ENCODE data around the gene MFAP3L. TPM values are rescaled to one million over a fixed set of nuclear protein-coding genes. Genes with fewer than 3 reads are reported as not detected.

Gene MFAP3L
- total RNA-seq, 1 experiment from 2014 or later: 6.2 TPM

DNA sequence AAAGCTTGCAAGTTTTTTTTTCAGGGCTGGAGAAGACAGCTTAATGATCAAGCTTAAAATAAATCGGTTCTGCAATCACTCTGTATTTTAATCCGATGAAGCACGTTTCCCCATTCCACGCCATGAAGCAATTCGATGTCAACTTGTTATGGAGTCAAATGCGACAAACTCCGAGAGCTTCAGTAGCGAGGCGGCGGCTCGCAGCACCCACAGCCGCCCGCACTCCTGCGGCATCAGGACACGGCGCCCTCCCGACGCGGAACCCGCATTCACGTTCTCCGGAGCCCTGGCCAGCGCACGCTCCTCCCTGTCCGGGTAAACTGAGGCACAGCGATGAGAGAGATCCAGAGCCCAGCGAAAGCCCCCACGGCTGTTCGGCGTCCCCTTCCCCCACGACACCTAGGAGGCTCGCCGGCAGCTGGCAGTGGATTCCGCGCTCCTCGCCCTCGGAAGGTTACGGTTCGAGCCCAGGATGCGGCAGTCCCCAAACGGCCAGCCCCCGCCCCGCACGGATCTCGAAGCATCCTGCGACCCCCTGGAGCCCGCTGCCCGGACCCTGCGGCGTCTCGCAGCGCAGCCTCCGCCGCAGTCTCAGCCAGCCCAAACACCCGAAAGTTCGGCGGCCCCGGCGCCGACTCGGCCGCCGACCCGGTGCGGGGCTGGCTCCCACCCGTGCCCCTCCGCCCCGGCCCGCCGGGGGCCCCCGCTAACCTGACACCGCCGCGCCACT is 507 bp downstream of the MFAP3L start:
- DNase-seq: no peak
- CTCF ChIA-PET: interaction anchor here (0.6 to 1.0 kb wide), 2 partner anchors 215 to 1374 kb away, joined by 3 to 5 read pairs; no protein-coding TSS in a partner anchor
- H3K4me2 ChIP-seq: peak overlapping the region; percentile 75
- TF ChIP-seq, protein P1, sequence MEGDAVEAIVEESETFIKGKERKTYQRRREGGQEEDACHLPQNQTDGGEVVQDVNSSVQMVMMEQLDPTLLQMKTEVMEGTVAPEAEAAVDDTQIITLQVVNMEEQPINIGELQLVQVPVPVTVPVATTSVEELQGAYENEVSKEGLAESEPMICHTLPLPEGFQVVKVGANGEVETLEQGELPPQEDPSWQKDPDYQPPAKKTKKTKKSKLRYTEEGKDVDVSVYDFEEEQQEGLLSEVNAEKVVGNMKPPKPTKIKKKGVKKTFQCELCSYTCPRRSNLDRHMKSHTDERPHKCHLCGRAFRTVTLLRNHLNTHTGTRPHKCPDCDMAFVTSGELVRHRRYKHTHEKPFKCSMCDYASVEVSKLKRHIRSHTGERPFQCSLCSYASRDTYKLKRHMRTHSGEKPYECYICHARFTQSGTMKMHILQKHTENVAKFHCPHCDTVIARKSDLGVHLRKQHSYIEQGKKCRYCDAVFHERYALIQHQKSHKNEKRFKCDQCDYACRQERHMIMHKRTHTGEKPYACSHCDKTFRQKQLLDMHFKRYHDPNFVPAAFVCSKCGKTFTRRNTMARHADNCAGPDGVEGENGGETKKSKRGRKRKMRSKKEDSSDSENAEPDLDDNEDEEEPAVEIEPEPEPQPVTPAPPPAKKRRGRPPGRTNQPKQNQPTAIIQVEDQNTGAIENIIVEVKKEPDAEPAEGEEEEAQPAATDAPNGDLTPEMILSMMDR (conservative IDR thresholded peaks at IDR 0.05): no peak
- no peak for TF ChIP-seq EZH2 (IDR thresholded peaks at IDR 0.05; ENCODE audit: low read depth)
- peaks cover 6% of the 10 kb centered on the region; the same call in 1 of the 2 replicates for H3K9me3 ChIP-seq (ENCODE audit: insufficient read depth, low read depth)
- H2AFZ ChIP-seq: peak overlapping the region; percentile 70; the same call in 1 of the 2 replicates
- no peak overlapping the region for H3K27ac ChIP-seq
- no peaks in the 10 kb centered on the region for H3K4me1 ChIP-seq (replicated peaks; ENCODE audit: insufficient read depth)
- no peaks in the 10 kb centered on the region for H4K20me1 ChIP-seq (ENCODE audit: insufficient read depth)
- POLR2A ChIA-PET (ENCODE audit: unreplicated experiment): interaction anchor here (0.7 kb wide), 1 partner anchor 215 kb away, joined by 3 read pairs; no protein-coding TSS in a partner anchor
- H3K79me2 ChIP-seq (ENCODE audit: low read depth): no peaks in the 10 kb centered on the region
- no peaks in the 10 kb centered on the region for H3K27me3 ChIP-seq (ENCODE audit: insufficient read depth, low read depth)
- peak overlapping the region; percentile 61; the same call in 1 of the 2 replicates for H3K4me3 ChIP-seq
- intact Hi-C loops (cut with micrococcal nuclease; ENCODE audit: unreplicated experiment): loop anchor here (1.0 to 5.0 kb wide), 4 partner anchors 83 to 413 kb away; partner anchors contain the start of gene NEK1
- no TSS peak for BruUV-seq (replicated peaks)
- H3F3A ChIP-seq (ENCODE audit: insufficient read depth, low read depth): 0 out of 2 replicates have a peak, but pooled peaks cover 3% of the 10 kb centered on the region
- H3K9me2 ChIP-seq (ENCODE audit: insufficient read depth): no peaks in the 10 kb centered on the region
- no peaks in the 10 kb centered on the region for H3K36me3 ChIP-seq (ENCODE audit: low read depth)

GRCh38 chr4:170022211-170022610 is 4.0 kb downstream of the MFAP3L start:
- no peak for TF ChIP-seq EZH2 (IDR thresholded peaks at IDR 0.05; ENCODE audit: low read depth)
- TF ChIP-seq, protein P1 (conservative IDR thresholded peaks at IDR 0.05): no peak
- no peaks in the 10 kb centered on the region for H3K9me2 ChIP-seq (ENCODE audit: insufficient read depth)
- BruUV-seq (replicated peaks): no TSS peak
- no peak overlapping the region for H3K4me3 ChIP-seq
- ChIA-PET CTCF (no interaction called here), POLR2A (ENCODE audit: unreplicated experiment) (no interaction called here)
- no peaks in the 10 kb centered on the region for H3K9me3 ChIP-seq (ENCODE audit: insufficient read depth, low read depth)
- H3K4me1 ChIP-seq (replicated peaks; ENCODE audit: insufficient read depth): no peaks in the 10 kb centered on the region
- H3K4me2 ChIP-seq: no peak overlapping the region
- H4K20me1 ChIP-seq (ENCODE audit: insufficient read depth): no peaks in the 10 kb centered on the region
- H3K27ac ChIP-seq: no peak overlapping the region
- no peaks in the 10 kb centered on the region for H3K79me2 ChIP-seq (ENCODE audit: low read depth)
- 0 out of 2 replicates have a peak, but pooled peaks cover 3% of the 10 kb centered on the region for H3F3A ChIP-seq (ENCODE audit: insufficient read depth, low read depth)
- no peak for DNase-seq
- no peaks in the 10 kb centered on the region for H3K36me3 ChIP-seq (ENCODE audit: low read depth)
- H2AFZ ChIP-seq: no peak overlapping the region
- intact Hi-C loops (cut with micrococcal nuclease; ENCODE audit: unreplicated experiment): no loop called here
- no peaks in the 10 kb centered on the region for H3K27me3 ChIP-seq (ENCODE audit: insufficient read depth, low read depth)

GRCh38 chr4:170017252-170017651 is 8.9 kb downstream of the MFAP3L start:
- no peaks in the 10 kb centered on the region for H3K79me2 ChIP-seq (ENCODE audit: low read depth)
- H3K4me2 ChIP-seq: no peak overlapping the region
- H3K9me2 ChIP-seq (ENCODE audit: insufficient read depth): no peaks in the 10 kb centered on the region
- intact Hi-C loops (cut with micrococcal nuclease; ENCODE audit: unreplicated experiment): no loop called here
- POLR2A ChIA-PET (ENCODE audit: unreplicated experiment): no interaction called here
- DNase-seq: no peak
- H3K36me3 ChIP-seq (ENCODE audit: low read depth): no peaks in the 10 kb centered on the region
- no peak overlapping the region for H3K27ac ChIP-seq
- H3K9me3 ChIP-seq (ENCODE audit: insufficient read depth, low read depth): no peaks in the 10 kb centered on the region
- no peaks in the 10 kb centered on the region for H3K4me1 ChIP-seq (replicated peaks; ENCODE audit: insufficient read depth)
- no peak overlapping the region for H2AFZ ChIP-seq
- no peaks in the 10 kb centered on the region for H3K27me3 ChIP-seq (ENCODE audit: insufficient read depth, low read depth)
- no peak overlapping the region for H3K4me3 ChIP-seq
- BruUV-seq (replicated peaks): no TSS peak
- H4K20me1 ChIP-seq (ENCODE audit: insufficient read depth): no peaks in the 10 kb centered on the region
- H3F3A ChIP-seq (ENCODE audit: insufficient read depth, low read depth): no peaks in the 10 kb centered on the region
- TF ChIP-seq EZH2 (IDR thresholded peaks at IDR 0.05; ENCODE audit: low read depth): no peak
- TF ChIP-seq, protein P1 (conservative IDR thresholded peaks at IDR 0.05): no peak
- CTCF ChIA-PET: no interaction called here
